Activated CD8-positive, alpha-beta memory T cell treated with anti-CD3 and anti-CD28 coated beads for 48 hours (primary cell): Measurements from ENCODE around the gene RNF166.

Source experiments
- DNase-seq, 3 experiments: peaks; one replicate each; pipeline ENCODE4 v3.0.0-alpha.2; 2020; ENCODE audit warnings: low read depth in 2 of 3, low spot score in 2 of 3

The RNF166 gene

DNA sequence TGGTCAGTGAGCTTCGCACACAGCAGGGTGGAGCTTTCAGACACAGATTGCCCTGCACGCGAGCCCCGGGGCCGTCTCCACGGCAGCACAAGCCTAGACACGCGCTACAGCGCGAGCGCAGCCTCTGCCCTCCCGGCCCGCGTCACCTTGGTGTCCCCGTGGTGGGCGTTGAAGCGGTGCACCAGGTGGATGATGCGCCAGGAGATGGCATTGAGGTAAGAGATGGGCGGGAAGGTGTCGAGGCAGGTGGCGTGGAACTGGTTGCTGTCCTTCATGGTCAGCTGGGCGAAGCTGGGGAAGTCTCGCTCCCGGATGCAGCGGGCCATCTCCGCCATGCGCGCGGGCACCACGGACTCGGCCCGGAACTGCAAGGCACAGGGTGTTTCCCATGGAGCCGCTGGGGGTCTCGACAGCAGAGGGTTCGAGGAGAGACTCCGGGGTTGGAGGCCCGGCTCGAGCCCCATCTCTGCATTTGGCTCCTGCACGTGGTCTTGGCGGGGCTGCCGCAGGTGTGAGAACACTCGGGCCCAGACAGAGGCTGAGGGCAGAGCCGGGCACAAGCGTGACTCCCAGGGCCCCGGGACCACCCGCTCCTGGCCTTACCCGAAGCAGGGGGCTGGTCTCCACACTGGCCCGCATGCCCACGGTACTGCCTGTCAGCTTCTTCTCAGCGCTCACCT is 51.0 kb downstream of the RNF166 start:
- DNase-seq = no peak

DNA sequence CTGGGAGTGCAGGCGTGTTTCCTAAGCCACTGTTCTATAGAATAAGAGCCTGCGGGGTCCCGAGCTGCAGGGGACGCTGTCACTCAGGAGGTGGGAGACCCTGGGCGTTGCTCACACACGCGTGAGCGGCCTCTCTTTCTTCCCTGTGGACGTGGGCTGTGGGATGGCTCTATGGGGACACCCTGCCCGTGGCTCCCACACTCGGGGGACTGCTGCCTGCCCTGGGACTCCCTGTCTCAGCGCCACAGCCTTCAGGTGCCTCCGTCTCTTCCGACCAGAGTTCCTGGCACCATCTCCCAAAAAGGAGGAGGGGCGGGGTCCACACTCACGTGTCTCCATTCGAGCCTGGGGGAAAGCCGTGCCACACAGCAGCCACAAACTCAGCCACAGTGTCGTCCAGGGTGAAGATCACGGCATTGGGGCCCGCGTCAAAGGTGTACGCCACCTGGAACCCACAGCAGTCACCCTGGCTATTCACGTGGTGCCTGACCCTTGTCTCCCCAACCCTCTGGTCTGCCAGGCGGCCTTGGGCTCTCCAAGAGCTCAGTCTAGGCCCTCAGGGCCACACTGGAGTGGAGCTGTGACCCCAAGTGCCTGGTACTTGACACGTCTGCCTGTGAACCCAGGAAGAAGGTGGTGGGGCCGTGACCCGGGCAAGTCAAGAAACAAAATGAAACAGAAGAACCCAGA is 51.7 kb downstream of the RNF166 start:
- no peak for DNase-seq

DNA sequence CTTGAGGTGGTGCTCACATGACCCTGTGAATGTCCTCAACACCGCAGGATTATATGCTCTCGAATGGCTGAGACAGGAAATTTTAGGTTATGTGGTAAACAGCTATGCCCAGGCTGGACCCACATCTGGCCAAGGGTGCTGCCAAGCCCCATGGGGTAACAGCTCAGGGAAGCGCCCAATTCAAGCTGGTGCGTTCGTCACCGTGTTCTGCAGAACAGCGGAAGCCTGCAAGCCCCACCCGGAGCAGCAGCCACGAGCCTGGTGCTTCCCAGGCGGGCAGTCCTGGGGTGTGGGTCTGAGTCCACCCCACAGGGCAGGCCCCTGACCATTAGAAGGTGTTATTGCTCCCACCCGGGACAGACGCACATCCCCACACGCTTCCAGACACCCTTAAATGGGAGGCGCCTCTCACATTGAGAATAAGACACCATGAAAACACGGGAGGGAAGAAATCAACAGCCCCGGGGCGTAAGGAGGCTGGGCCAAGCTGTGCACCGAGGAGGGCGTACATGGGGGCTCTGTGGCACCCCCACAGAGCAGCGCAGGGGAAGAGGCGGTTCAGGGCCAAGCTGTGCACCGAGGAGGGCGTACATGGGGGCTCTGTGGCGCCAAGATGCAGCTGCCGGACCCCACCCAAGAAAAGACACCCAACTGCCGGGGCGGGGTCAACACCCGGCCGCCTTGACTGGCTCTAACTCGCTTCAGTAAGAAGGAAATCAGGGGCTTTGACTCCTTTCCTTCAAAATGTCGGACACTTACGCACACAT is 52.4 kb downstream of the RNF166 start:
- DNase-seq = no peak

DNA sequence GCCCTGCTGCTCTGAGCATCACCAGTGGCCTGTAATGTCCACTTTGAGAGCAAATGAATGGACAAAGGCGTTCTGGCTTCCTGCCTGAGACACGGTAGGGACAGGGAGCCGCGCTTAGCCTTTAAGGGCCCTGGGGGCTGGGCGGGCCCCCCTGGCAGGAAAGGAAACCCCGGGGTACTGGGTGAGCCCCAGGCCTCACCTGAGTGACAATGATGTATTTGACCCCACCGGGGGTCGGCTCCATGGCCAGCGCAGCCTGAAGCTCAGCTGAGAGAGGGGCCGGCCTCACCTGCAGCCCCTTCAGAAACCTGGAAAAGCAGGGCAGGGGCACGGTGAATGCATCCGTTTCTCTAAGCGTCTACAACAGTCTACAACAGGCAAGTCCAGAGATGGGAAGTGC is 53.1 kb downstream of the RNF166 start:
- no peak for DNase-seq

DNA sequence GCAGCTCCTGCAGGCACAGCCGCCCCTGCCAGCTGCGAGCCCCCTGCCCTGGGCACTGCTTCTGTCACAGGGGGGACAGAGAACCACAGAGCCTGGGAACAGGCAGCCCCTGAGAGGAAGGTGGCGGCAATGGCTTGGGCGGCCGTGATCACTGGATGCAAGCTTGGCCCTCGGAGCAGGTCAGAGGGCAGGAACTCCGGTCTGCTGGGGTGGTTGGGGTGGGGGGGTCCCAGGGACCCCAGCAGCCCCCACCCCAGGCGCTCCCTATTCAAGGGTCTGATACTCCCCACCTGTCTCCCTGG is 53.5 kb downstream of the RNF166 start:
- DNase-seq = no peak

DNA sequence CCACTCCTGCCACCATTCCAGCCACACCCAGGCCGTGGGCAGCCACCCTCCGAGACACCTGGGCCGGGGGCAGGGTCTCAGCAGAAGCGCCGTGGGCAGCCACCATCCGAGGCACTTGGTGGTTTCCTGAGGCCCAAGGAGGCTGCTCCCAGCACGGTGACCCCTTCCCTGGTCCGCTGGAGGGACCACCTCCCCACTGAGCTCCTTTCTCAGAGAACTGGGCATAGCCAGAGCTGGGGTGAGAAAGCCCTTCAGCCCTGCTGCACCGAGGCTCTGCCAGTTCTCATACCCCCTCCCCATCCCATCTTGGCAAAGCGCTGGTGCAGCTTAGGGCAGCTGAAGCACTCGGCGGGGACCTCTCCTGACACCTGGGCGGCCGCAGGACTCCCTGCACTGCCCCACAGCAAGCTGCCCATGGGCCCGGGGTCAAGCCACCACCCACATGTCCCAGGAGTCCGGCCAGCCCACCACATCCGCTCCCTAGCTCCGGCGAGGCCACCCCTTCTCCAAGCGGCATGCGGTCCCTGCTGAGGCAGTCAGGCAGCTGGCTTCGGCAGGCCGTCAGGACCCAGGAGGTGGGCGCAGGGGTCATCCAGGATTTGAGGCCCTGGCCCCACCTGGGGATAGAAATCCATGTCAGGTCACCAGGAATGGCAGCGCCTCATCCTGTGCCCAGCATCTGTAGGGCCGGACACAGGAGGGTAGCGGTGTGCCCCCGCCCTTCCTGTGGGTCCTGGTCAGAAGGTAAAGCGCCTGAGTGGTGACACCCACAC is 54.0 kb downstream of the RNF166 start:
- DNase-seq = no peak

DNA sequence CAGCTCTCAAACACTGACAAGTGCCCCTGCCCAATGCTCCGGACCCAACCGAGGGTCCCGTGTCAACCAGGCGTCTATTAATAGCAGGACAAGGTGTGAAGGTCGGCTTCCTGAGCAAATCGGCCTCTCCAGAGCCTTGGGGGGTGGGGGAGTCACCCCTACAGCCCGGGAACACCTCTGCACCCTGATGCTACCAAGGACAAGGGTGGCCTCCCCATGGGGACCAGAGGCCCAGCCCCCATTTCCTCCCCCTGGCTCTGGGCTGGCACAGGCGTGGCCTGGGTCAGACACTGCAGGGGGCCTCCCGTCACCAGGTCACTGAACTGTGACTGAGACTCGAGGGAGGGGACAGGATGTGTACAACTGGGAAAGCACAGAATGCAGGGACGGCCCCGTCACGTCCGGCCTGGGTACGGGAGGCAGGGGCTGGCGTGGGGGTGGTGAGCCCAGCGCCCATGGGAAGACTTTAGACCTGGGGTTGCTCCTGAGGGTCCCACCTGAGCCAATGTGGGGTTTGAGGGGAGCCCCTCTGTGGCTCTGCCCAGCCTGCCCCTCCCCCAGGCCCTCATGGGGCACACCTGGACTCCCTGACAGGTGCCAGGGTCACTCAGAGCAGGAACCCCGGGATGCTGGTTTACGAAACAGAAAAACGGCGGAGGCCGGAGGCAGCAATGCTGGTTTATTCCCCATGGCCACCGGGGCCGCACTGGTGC is 54.8 kb downstream of the RNF166 start:
- DNase-seq = peak in 2 of 3 experiments; percentile 53 to 72

DNA sequence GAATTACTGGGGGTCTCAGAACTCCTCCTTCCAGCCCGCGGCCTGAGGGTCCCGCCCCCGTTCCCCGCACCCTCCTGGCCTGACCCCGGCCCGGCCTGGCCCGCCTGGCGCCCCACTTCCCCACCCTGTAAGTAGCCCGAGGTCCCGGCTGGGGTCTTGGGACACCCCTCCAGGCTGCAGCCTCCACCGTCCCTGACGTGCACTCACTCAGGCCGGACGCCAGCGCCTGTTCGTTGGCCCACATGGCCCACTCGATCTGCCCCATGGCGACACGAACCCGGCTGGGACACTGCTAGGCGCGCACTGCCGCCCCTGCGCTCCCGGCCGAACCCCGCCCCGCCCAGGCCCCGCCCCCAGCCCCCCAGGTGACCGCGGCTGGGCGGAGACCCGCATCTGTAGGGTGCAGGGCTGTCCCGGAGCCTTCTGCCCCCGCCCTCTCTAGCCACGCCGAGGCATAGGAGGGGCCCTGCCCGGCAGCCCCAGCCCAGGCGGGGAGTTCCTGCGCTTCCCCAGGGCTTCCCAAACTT is 55.4 kb downstream of the RNF166 start, which contains the start of gene CYBA:
CYBA (minus strand) TSS at position 305 of the 527 bp plus-strand sequence; CDS start at position 265, 40 bp downstream.
- DNase-seq = peak; percentile 65 to 83 (median 66)

DNA sequence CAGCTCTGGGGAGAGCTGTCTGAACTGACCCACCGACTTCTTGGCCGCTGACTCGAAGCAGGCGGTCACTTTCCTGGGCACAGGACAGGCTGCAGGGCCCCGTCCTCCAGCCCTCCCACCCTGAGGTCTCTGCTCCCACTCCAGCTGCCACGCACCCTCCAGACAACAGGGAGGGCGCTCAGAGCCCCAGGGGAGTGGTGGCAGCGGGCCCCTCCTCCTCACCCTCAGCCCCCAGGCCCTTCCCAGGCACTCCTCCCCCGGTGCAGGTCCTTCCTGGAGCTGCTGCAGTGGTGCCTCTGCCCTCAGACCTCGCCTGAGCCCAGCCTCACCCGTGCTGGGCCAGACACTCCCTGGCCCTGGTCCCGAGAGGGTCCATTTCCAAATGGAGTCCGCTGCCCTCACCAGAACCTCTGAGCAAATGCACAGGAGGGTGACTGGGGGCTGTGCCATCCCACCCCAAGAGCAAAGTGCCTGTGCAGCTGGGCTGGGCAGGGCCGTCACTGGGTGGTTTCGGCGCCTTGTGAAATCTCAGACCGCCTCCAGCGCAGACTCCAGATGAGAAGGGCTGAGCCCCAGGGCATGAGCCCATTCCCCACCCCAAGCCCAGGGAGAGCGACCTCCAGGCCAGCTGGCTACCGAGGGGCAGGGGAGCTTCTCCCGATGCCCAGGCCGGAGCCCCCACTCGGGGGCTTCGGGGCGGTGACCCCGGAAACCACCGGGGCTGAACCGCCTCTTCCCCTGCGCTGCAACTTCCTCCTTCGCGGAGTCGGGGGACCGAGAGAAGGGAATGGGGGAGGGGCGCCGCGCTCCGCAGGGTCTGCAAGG is 56.1 kb downstream of the RNF166 start:
- DNase-seq = no peak

DNA sequence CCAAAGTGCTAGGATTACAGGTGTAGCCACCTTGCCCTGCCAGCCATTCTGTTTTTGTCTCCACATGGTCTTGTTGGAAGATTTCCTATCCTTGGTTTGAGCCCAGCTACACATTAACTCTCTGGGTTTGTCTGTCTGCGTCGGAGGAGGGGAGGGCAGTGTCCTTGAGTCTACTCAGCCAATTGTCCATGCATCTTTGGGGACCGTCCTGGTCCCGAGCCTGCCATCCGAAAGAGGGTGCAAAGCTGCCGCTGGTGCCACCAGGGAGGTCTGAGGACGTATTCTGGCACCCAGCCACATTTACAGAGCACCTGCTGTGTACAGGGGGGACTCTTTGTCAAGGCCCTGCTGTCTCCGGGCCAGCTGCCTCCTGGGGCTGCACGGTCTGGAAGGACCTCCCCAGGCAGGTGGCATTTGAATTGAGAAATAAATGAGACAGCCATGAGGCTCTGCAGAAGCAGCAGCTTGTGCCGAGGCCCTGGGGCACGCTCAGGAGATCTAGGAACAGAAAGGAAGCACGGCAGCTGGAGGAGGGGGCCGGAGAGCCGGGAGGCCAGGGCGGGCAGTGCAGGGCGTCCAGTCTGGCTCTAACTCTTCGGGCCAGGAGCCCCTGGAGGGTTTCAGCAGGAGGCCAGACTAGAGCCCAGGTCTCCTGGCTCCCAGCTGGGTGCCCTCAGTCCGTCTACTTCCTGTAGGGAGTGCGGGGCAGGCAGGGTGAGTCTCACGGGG is 56.8 kb downstream of the RNF166 start:
- no peak for DNase-seq

DNA sequence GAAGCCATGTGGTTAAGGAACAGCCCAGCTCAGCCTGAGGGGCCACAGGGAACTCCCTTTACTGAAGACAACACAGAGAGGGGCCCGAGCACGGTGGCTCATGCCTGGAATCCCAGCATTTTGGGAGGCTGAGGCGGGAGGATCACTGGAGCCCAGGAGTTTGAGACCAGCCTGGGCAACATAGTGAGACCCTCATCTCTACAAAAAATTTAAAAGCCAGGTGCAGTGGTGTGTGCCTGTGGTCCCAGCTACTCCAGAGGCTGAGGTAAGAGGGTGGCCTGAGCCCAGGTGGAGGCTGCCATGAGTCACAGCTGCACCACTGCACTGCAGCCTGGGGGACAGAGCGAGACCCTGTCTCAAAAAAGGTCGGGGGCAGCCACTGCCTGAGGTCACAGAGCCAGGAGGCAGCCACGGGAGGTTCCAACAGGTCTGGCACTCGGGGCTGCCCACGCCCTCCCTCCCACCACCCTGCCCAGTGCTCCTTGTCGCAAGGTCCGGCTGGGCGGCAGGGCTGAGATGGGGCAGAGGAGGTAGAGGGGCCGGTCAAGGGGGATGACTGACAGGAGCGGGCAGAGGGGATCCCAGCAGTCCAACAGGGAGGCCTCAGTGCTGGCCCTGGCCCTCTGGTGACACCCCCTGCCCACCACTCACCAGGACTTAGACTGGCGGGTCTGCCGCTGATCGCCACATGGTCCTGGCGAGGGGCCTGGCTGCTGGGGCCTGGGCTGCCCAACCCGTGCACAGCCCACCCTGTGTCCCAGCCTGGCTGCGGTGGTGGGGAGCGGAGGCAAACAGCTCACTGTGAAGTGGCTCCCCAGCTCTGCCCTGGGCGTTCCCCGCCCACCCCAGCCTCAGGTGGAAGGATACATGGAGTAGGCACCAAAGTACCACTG is 58.8 kb downstream of the RNF166 start:
- no peak for DNase-seq
